Right atrium auricular region (tissue), 2 donors: ENCODE results near the gene CEACAM18. TPM values are rescaled to one million over a fixed set of nuclear protein-coding genes. Genes with fewer than 3 reads are reported as not detected.

Experiments
- DNase-seq: peaks from one replicate; pipeline ENCODE4 v3.0.0-alpha.2; 2019; ENCODE audit warnings: low spot score
- H3K27ac ChIP-seq, 2 donors: fragments of 200-600 bp; sonication (generic); 1 replicate in 1 of 2; 2 replicates in 1 of 2; pipeline ENCODE4 v1.5.1; 2016 to 2019
- H3K27me3 ChIP-seq, 2 donors: fragments of 200-600 bp; sonication (generic); one replicate each; pipeline versions ENCODE4 v1.5.1 to v1.6.0; 2017 to 2019
- H3K36me3 ChIP-seq: fragments of 200-600 bp; sonication (generic); one replicate; pipeline ENCODE4 v1.5.1; 2016
- H3K4me1 ChIP-seq, 2 donors: fragments of 200-600 bp; sonication (generic); one replicate each; pipeline versions ENCODE4 v1.5.1 to v1.6.0; 2017 to 2019
- H3K4me3 ChIP-seq, 2 donors: fragments of 200-600 bp; sonication (generic); 1 replicate in 1 of 2; 2 replicates in 1 of 2; pipeline ENCODE4 v1.5.1; 2017 to 2019; ENCODE audit warnings: mild to moderate bottlenecking in 1 of 2, moderate library complexity in 1 of 2
- H3K9me3 ChIP-seq, 2 donors: fragments of 200-600 bp; sonication (generic); one replicate each; pipeline ENCODE4 v1.5.1; 2019
- total RNA-seq, 2 donors: library from RNA; depleted of rRNA; stranded (reverse); fragments of >200 nt; gene quantifications; one replicate each; pipeline ENCODE4 v1.1.0, GENCODE V29; 2016
- TF ChIP-seq, protein P1 (sequence below), 2 donors: fragments of 200-600 bp; sonication (generic); IDR thresholded peaks; one replicate each; pipeline ENCODE4 v1.5.1; 2019; ENCODE audit warnings: antibody characterized with exemption in 2 of 2

Gene CEACAM18
- total RNA-seq, 2 donors from 2014 or later = not detected

DNA sequence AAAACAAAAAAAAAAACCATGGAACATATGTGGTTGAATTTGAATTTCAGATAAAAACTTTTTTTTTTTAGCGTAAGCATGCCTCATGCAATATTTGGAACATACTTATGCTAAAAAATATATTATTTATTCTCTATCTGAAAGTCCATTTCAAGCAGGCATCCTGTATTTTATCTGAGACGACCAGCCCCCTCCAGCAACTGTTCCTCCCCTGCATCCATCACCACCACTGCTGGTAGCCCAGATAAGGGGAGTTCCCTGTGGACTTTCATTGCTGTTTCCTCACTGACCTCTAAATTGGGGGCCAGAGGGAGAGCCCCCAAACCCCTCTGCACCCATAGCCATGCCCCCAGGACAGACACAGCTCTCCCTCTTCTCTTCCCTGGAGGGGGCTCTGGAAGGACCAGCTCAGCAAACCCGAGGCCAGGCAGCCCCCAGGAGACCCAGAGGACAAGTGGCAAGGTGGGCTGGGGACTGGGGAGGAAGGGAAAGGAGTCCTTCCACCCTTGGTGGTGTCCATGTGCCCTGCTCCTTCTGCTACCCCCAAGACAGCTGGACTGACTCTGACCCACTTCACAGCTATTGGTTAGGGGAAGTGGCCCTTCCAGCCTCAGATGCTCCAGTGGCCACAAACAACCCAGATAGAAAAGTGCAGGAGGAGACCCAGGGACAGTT lies 29.9 kb downstream of the CEACAM18 start:
- Histone ChIP-seq H3K4me1 (no peaks in the 10 kb centered on the region), H3K9me3 (peaks cover 0 to 7% of the 10 kb centered on the region in 2 donors), H3K27ac (no peak overlapping the region), H3K27me3 (no peaks in the 10 kb centered on the region), H3K4me3 (no peak overlapping the region), H3K36me3 (no peaks in the 10 kb centered on the region)
- TF ChIP-seq, protein P1, sequence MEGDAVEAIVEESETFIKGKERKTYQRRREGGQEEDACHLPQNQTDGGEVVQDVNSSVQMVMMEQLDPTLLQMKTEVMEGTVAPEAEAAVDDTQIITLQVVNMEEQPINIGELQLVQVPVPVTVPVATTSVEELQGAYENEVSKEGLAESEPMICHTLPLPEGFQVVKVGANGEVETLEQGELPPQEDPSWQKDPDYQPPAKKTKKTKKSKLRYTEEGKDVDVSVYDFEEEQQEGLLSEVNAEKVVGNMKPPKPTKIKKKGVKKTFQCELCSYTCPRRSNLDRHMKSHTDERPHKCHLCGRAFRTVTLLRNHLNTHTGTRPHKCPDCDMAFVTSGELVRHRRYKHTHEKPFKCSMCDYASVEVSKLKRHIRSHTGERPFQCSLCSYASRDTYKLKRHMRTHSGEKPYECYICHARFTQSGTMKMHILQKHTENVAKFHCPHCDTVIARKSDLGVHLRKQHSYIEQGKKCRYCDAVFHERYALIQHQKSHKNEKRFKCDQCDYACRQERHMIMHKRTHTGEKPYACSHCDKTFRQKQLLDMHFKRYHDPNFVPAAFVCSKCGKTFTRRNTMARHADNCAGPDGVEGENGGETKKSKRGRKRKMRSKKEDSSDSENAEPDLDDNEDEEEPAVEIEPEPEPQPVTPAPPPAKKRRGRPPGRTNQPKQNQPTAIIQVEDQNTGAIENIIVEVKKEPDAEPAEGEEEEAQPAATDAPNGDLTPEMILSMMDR (IDR thresholded peaks at IDR 0.05) = no peak
- DNase-seq = no peak

DNA sequence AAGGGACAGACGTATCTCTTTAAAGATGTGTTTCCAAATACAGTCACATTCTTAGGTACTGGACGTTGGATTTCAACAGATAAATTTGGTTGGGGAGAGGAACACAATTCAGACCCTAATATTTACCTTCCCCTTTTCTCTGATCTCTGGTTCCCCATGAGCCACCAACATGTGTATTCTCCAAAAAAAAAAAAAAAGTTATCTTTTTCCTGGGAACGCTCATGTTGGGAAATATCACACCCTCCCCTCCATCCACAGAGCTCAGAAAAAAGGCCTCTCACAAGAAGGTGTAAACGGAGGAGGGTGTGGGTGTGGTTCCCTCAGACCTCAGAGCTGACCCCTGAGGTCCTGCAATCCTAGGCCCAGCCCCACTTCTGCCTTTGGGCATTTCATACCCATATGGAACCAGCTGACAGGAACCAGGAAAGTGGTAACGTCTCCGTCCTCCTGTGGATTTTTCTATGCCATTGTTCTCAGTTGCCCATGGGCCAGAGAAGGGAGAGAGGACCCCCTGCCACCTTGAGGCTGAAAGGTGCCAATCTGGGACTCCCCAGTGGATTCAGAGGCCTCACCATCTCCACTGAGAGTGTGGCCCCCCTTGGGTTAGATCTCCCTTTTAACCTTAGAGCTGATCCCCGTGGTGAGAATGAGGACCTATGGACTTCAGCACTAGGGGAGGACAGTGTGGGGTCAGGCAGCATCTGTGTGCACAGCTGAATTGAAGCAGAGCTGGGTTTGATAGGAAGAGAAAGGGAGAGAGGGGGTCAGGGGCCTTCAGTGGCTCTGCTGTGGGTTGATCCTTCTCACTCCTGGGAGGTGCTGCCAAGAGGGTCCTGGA lies 31.7 kb downstream of the CEACAM18 start:
- DNase-seq = no peak
- Histone ChIP-seq H3K27ac (no peak overlapping the region), H3K4me3 (no peak overlapping the region), H3K9me3 (peaks cover 0 to 1% of the 10 kb centered on the region in 2 donors), H3K4me1 (no peaks in the 10 kb centered on the region), H3K27me3 (no peaks in the 10 kb centered on the region), H3K36me3 (no peaks in the 10 kb centered on the region)
- TF ChIP-seq, protein P1 (IDR thresholded peaks at IDR 0.05) = no peak

DNA sequence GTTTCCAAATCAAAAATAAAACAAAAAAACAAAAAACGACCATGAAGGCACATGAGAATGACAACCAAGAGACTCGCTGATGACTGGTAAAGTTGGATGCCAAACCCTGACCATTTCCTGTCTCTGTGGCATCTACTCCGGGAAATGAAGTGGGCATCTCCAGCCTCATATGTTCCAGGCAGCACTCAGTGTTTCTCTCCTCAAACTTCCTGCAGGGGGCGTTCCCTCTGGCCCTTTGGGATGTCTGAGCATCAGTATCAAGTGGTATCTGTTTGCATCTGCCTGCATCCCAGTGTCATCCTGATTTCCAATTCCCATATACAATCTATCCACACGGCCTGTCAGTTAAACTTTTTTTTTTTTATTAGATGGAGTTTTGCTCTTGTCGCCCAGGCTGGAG lies 33.0 kb downstream of the CEACAM18 start:
- TF ChIP-seq, protein P1 (IDR thresholded peaks at IDR 0.05) = no peak
- DNase-seq = no peak
- no peak overlapping the region for H3K27ac ChIP-seq
- no peaks in the 10 kb centered on the region for H3K36me3 ChIP-seq
- no peaks in the 10 kb centered on the region for H3K9me3 ChIP-seq
- H3K4me3 ChIP-seq = no peak overlapping the region
- H3K4me1 ChIP-seq = no peaks in the 10 kb centered on the region
- H3K27me3 ChIP-seq = no peaks in the 10 kb centered on the region

DNA sequence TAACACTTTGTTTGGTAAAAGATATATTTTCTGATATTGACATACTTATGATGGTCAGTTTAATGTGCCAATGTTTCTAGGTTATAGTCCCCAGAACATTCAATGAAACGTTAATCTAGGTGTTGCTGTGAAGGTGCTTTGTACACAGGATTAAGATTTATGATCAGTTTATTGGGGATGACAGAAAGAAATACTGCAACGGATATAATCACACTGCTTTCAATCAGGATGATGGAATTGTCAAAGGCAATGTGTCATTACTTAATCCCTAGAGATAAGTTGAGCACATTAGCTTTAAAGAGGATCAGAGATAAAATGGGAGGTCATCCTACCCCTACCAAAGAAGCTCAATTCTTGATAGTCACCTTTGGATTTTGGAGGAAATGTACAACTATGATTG lies 35.6 kb downstream of the CEACAM18 start:
- H3K4me3 ChIP-seq = no peak overlapping the region
- H3K9me3 ChIP-seq = no peaks in the 10 kb centered on the region
- H3K4me1 ChIP-seq = no peaks in the 10 kb centered on the region
- H3K27me3 ChIP-seq = no peaks in the 10 kb centered on the region
- TF ChIP-seq, protein P1 (IDR thresholded peaks at IDR 0.05) = no peak
- no peaks in the 10 kb centered on the region for H3K36me3 ChIP-seq
- no peak for DNase-seq
- no peak overlapping the region for H3K27ac ChIP-seq

DNA sequence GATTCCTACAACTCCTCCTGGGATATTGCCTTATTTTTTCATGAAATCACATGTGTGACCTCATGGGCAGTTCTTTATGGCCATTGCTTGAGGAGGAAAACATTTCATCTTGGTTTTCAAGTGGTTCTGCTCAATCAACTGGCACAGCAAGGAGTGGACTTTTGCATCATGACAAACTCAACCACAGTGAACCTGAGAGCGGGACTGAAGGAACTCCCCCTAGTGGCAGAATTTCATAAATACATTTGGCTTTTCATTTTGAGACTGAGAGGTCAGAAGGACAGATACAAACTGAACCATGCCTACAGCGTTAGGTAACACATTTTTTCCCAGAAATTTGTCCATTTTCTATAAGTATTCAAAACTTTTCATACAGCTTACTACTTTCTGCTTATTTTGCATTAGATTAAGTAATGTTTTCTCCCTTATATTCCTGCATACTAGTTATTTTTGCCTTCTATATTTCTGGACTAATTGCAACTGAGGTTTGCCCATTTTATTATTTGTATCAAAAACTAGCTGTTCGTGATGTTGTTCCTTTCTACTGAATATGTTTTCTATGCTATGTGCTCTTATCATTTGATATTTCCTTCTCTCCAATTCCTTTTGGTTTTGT lies 36.6 kb downstream of the CEACAM18 start:
- Histone ChIP-seq H3K27ac (no peak overlapping the region), H3K4me1 (no peaks in the 10 kb centered on the region), H3K36me3 (no peaks in the 10 kb centered on the region), H3K4me3 (no peak overlapping the region), H3K27me3 (no peaks in the 10 kb centered on the region), H3K9me3 (no peaks in the 10 kb centered on the region)
- DNase-seq = no peak
- TF ChIP-seq, protein P1 (IDR thresholded peaks at IDR 0.05) = peak; percentile 44 to 81
